Measurements from ENCODE around the gene SOCS7.
"Not testable (repeated sequence)": the region's sequence is repeated elsewhere in the genome, so short reads cannot be mapped to it uniquely, and the experiment has no call there.

The SOCS7 gene

DNA sequence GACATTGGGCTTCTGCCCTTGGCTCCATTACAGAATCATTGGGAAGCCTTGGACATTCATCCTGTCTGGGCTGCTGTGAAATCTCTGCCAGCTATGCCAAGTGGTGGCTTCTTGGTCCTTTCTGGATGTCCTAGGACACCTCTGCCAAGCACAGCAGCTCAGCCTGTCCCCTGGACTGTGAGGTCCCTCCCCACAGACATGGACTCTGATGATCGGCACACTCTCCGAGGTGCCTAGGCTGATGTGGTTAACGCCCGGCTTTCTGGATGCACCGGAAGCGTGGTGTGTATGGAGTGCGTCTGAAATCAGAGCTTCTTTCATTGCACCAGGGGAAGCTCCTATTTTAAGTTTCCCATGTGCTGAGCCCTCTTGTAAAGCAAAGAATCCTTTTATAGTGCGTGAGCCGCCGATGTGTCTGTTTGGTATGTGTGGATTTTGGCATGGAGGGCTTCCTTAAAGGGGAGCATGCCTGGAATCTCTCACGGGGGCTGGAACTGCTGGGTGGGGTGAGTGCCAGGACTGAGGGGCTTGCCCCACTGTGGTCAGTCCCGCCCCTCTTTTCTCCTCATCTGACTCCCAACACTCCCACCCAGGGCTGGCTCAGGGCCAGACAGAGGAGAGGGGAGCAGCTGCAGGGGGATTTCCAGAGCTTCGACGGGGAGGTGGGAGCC, 69.7 kb downstream of the SOCS7 start:
- peak; percentile 76 for DNase-seq (ENCODE audit: low spot score)

GRCh38 chr17:38421871-38422827, 70.5 kb downstream of the SOCS7 start:
- no peak for DNase-seq (ENCODE audit: low spot score)

DNA sequence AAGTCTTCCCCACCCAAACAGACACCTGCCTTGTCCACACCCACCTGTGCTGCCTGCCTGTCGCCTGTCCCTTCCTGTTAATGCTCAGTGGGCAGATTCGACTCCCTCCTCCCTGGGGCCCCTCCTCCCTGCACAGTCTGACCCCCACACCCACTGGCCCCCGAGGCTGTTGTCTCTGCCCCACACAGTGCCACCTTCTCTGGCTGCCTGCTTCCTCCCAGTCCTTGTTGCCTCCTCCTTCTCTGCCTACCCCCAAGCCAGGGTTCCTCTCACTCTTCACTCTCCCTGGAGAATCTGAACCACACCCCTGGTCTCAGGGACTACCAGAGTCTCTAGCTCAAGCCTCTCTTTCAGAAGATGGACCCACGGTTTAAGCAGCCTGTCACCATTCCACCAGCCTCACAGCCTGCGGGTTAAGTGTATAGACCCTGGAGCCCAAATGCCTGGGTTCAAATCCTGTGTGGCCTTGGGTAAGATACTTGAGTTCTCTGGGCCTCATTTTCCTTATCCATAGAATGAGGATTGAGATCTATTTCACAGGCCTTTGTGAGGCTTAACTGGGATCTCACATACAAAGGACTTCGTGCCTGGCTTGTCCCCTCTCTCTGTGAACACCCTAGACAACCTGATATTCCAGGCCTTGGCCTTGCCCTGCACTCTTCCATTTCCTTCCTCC, 72.8 kb downstream of the SOCS7 start:
- no peak for DNase-seq (ENCODE audit: low spot score)

DNA sequence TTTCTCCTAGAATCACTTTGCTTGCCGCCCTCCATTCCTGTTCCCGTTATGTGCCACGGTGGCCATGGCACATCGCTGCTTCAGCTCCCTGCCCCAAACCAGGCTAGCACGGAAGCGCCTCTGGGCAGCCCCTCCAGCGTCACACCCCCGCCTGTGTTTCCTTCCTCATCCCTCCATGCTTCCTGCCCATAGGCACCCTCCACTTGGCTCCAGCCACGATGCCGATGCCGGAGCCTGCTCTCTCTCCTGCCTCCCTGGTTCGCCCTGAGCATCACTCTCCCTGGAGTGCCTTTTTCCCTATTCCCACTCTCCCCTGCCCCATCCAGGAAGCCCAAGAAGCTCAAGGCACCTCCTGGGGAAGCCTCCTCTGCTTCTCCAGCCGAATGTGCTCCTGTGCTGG, 73.4 kb downstream of the SOCS7 start:
- no peak for DNase-seq (ENCODE audit: low spot score)

DNA sequence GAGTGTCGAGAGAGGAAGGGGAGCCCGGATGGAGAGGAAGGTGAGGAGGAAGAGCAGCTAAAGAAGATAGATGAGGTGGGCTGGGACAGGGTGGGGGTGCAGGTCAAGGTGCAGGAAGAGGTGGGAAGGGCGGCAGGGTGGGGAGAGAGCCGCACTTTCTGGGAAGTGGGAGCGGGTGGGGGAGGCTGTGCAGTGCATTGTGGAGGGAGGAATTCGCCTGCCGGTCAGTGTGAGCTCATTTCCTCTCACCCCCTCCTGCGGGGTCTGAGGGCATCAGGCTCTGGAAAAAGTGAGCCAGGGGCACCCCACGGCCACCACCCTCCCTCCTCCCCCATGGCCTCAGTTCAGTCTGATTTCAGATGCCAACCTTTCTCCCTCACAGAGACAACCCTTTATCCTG, 74.1 kb downstream of the SOCS7 start:
- DNase-seq (ENCODE audit: low spot score), result no peak

DNA sequence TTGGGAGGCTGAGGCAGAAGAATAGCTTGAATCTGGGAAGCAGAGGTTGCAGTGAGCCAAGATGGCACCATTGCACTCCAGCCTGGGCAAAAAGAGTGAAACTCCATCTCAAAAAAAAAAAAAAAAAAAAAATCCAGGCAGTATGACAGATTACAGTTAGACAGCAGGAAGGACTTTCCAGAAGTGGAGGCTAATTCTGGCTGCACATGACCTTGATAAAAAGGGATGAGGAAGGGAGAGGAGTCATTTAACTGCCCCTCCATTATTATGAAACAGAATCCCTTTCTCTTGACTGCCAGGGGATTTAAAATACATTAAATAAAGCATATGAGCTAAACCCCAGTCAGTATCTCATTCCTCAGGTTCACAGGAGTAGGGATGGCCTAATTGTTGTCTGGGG, 74.8 kb downstream of the SOCS7 start:
- DNase-seq (ENCODE audit: low spot score), result no peak

GRCh38 chr17:38427160-38427949, 75.7 kb downstream of the SOCS7 start:
- no peak for DNase-seq (ENCODE audit: low spot score)

GRCh38 chr17:38428112-38428642, 76.5 kb downstream of the SOCS7 start, which contains the start of gene ARHGAP23:
Gene ARHGAP23 (plus strand): TSS chr17:38428464. CDS start chr17:38428486, 22 bp downstream.
- DNase-seq (ENCODE audit: low spot score), result peak; percentile 80

DNA sequence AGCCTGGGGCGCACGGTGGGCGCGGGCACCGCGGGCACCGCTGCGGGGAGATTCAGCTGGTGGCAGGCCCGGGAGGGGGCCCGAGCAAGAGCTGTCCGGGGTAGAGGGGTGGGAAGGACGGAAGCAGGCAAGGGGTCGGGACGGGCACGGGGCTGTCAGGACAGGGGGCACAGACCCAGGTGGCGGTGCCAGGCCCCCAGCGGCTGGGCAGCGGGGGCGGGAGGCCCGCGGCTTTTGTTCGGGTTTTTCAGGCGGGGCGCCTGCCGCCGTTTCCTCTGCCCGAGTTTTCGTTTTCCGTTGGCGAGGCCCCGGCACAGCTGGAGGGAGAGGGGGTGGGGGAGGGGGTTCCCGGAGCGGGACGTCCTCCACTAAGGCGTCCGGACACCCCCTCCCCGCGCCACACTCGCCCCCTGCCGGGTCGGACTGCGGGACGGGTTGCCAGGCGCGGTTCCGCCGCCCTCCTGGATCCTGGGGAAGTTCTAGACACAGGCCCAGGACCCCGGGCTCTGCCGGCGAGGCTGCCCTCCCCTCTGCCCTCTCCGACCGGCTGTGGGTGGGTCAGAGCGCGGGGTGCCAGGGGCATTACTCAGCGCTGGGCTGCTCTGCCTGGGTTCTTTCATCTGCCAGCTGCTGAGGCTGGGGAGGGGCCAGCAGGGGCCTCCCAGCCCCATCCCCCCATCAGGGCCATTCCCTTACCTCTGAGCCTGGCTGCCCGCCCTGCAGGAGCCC, 77.2 kb downstream of the SOCS7 start:
- peak; percentile 66 for DNase-seq (ENCODE audit: low spot score)

DNA sequence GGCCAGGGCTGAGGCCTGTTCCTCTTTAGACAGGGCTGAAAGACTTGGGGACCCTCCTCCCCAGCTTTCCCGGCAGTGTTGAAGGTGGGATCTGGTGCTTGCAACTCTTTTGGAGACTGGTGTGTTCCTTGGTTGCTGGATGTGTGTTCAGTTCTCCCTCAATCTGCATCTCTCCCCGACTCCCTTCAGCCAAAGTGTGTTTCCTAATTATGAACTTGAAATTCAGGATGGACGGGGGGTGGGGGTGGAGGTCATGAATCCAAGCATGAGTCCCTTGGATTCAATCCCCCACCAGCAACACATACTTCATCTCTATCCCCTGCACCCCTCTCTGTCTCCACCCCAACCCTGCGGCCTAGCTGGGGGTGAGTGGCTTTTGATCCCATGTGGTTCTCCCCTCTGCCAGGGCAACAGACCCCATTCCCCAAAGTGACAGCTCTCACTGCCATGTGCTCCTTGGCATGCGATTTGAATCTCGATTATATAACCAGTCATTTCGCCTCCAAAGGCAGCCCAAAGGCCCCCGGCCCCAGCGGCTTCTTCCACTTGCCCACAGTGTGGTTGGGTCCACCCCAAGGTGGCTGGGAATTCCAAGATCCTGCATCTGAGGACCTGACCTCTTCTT, 77.9 kb downstream of the SOCS7 start:
- DNase-seq (ENCODE audit: low spot score), result no peak

DNA sequence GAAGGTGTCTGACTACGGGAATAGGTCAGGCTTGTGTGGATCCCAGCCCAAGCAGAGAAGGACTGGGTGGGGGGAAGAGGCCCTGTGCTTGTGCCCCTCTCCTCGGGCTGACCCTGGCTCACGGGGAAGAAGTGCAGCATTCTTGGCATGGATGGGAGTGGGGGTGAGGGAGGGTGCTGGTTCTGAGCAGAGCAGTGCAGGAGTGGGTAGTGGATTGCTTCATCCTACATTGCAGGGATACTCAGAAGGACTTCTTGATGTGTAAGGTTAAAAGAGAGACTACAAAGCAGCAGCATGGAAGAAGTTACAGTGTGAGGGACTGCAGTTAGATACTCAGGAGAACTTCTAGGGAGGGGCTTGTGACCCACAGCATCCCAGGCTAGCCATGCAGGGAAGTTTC, 78.7 kb downstream of the SOCS7 start:
- no peak for DNase-seq (ENCODE audit: low spot score)

DNA sequence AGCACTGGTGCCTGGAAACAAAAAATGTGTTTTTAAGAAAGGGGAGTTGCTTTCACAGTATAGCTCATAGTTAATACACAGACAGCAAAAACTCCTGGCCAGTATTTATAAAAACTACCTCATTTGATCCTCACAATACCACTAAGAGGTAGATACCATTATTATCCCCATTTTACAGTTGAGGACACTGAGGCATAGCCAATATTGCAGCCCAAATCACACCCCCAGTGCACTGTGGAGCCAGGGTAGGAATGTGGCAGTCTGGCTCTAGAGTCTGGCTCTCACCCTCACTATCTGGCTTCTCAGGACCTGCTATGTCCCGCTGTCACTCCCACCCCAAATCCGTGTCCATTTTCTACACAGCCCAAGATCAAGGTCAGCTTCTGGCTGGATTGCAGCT, 79.2 kb downstream of the SOCS7 start:
- DNase-seq (ENCODE audit: low spot score), result no peak

DNA sequence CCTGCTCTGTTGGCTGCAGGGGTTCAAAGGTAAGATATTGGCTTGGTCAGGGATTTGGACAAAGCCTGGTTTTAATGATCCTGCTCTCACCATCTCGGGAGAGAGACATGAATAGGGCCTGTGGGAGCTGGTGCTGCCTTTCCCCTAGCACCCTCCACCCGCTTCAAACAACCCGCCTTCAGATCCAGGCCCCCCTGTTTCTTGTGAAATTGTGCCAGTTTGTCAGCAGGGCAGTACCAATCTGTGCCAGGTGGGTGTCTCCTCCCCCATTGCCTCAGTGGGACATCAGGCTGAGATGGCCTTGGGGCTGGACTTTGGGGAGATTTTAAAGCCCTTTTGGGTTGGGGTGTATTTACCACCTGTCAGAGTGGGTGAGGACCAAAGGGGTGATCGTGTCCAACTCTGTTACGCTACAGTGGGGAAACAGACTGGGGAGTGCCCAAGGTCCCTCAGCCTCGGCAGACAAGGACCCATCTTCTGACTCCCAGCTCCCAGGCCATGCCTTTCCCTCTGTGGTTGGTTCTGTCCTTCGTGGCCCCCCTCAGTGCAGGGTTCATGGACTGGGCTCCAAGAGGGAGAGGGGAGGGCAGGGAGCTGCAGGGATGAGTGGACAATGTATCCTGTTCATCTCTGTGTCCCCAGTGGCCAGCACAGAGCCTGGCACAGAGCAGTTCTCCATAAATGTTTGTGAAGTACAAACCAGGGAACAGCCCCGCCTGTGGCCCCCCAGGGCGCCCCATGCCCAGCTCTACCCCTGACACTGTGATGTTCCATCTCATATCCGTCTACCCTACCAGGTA, 79.9 kb downstream of the SOCS7 start:
- no peak for DNase-seq (ENCODE audit: low spot score)

- DNase-seq (ENCODE audit: low spot score), result no peak
These were observed 82.6 kb downstream of the SOCS7 start for GRCh38 chr17:38434178-38434665.

DNA sequence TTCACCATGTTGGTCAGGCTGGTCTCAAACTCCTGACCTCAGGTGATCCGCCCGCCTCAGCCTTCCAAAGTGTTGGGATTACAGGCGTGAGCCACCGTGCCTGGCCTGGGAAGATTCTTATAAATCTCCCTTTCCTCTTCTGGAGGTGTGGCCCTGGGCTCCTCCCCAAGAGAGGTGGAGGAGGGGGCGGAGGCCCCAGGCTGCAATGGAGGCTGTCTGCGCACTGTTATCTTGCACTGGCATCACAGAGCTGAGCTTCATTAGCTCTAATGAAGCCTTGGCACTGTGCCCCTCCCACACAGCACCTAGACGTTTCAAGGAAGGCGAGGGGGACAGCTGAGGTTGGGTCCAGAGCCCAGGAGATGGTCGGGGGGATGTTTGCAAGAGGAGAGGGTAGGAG, 84.2 kb downstream of the SOCS7 start:
- DNase-seq (ENCODE audit: low spot score), result no peak

DNA sequence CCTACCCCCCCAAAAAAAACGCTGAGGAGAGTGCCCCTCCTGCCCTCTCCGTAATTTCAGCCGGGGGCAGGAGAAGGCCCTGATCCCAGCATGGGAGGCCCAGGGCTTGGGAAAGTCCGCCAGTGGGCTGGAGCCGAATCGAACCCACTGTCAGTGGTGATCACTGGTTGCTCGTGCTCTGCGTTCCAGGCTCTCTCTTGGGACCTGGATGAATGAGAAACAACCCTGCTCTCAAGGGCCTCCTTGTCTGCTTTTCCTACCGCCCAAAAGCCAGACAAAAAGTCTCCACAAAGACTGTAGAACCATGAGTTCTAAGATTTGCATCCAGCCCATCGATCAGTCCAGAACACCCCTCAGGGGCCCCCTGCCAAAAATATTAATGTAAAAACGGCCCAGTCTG, 84.7 kb downstream of the SOCS7 start:
- DNase-seq (ENCODE audit: low spot score), result no peak

DNA sequence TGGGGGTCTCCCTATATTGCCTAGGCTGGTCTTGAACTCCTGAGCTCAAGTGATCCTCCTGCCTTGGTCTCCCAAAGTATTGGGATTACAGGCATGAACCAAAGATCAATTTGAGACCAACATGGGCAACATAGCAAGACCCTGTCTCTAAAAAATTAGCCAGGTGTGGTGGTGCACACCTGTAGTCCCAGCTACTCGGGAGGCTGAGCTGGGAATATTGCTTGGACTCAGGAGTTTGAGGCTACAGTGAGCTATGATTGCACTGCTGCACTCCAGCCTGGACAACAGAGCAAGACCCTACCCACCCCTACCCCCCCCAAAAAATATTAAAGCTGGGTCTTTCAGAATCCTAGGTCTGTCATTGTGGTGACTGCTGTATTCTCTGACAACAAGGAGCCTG, 85.7 kb downstream of the SOCS7 start:
- not testable (repeated sequence) for DNase-seq (ENCODE audit: low spot score)

DNA sequence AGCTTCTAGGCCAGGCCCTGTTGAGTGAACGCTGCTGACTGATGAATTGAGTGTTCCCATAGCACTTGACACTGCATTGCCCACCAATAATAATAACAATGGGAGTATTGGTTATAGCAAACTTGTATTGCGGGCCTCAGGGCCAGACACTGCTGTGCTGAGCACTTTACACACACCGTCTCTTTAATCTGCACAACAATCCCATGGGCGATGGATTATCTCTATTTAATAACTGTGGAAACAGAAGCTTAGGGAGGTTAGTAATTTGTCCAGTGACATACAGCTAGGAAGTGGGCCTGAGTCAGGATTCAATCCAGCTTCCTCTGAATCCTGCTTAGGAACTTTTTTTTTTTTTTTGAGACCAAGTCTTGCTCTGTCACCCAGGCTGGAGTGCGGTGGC, 87.8 kb downstream of the SOCS7 start:
- no peak for DNase-seq (ENCODE audit: low spot score)

GRCh38 chr17:38440614-38441397, 89.2 kb downstream of the SOCS7 start:
- DNase-seq (ENCODE audit: low spot score), result no peak

All from hepatic stellate cell (primary cell).